Pancreas (tissue), 10 donors: ENCODE results near the gene ACSL1. TPM values are rescaled to one million over a fixed set of nuclear protein-coding genes. Genes with fewer than 3 reads are reported as not detected.

Experiments
- ATAC-seq, 4 donors: fragments of 200-7000 bp; cut with Tn5 transposase; one replicate each; pipeline versions ENCODE4 v1.8.0 to v1.9.1; 2020; ENCODE audit warnings: mild to moderate bottlenecking in 4 of 4, moderate library complexity in 4 of 4
- DNase-seq, 6 donors: peaks; one replicate each; pipeline ENCODE4 v3.0.0-alpha.2; 2020
- FAIRE-seq: peaks from 2 replicates; lab custom pipeline; 2012; peaks lifted over from hg19 to GRCh38; lab: Jason Lieb, UNC
- H3K27ac ChIP-seq, 4 donors: fragments of 200-600 bp; sonication (generic); 1 replicate in 3 of 4; 2 replicates in 1 of 4; pipeline versions ENCODE4 v1.5.0 to v1.8.0; 2020
- H3K27me3 ChIP-seq, 4 donors: fragments of 200-600 bp; one replicate each; pipeline ENCODE4 v1.8.0; 2021
- H3K36me3 ChIP-seq, 3 donors: fragments of 200-600 bp; sonication (generic) in 1 of 3; one replicate each; pipeline versions ENCODE4 v1.5.0 to v1.8.0; 2020 to 2021
- H3K4me1 ChIP-seq, 3 donors: fragments of 200-600 bp; one replicate each; pipeline ENCODE4 v1.8.0; 2021
- H3K4me3 ChIP-seq, 4 donors: fragments of 200-600 bp; sonication (generic) in 2 of 4; one replicate each; pipeline versions ENCODE4 v1.5.0 to v1.8.0; 2020 to 2021
- H3K9me3 ChIP-seq, 4 donors: fragments of 200-600 bp; one replicate each; pipeline ENCODE4 v1.8.0; 2021
- CTCF ChIP-seq, 4 donors: fragments of 200-600 bp; sonication (generic) in 3 of 4; IDR thresholded peaks; one replicate each; pipeline versions ENCODE4 v1.5.0 to v1.8.0; 2021; ENCODE audit warnings: antibody characterized with exemption in 4 of 4
- WGBS, 2 donors: extraction: QIAGEN DNeasy Blood & Tissue Kit; methylation state at CpG; one replicate each; pipeline ENCODE4 v1.1.7; 2013; 5-methylcytosine and 5-hydroxymethylcytosine counted together
- intact Hi-C, 3 donors: fragments of 100-400 bp; cut with DNase I; formaldehyde crosslinking; loops; one replicate each; pipeline versions ENCODE4 v1.11.1 to v1.14.2; 2022
- polyA plus RNA-seq, 2 donors: library from polyadenylated mRNA; stranded (reverse); fragments of 200-250 nt; gene quantifications; one replicate each; pipeline ENCODE4 v1.2.3, GENCODE V29; 2013
- total RNA-seq, 6 donors: library from RNA; stranded (reverse); fragmentation: NEBNext Ultra II Directional in 4 of 6; extraction: Animal tissue kit (Norgen Biotek cat#: 25700) in 4 of 6; gene quantifications; one replicate each; pipeline versions ENCODE4 v1.2.1 to v1.2.4, GENCODE V29; 2021 to 2023
- donor health status: healthy with polysubstance abuse.
- donor health status: DM: no; HTN: no; CAD: no; lungs with moderate emphysema.
- donor health status: DM: no; HTN: no; CAD: no.
- donor health status: control.
- donor health status: control.
- donor health status: Bipolar disorder and iron deficiency.
- donor health status: DM: yes; HTN: yes; CAD: no.
- donor health status: DM: no; HTN: no; CAD: no.
- donor health status: DM: no; HTN: no; CAD: no.
- donor health status: DM: yes; HTN: yes; CAD: no.

The ACSL1 gene
- total and polyA plus RNA-seq, 8 donors: 16.0 to 39.4 (median 20.9) TPM

GRCh38 chr4:184756399-184756798, 69.4 kb downstream of the ACSL1 start:
- TF ChIP-seq CTCF (IDR thresholded peaks at IDR 0.05): no peak
- Histone ChIP-seq H3K36me3 (peaks cover 0 to 14% (median 8%) of the 10 kb centered on the region in 3 donors), H3K27me3 (no peaks in the 10 kb centered on the region), H3K27ac (no peak overlapping the region), H3K4me1 (no peaks in the 10 kb centered on the region), H3K4me3 (no peak overlapping the region), H3K9me3 (no peaks in the 10 kb centered on the region)
- DNase-seq (no peak), FAIRE-seq (no peak), ATAC-seq (peak in 3 of 4 donors; percentile 52 to 62 (median 58))
- 86 to 87% methylated on average over 6 of the region's 6 CpGs for WGBS, 2 donors
- intact Hi-C loops: no loop called here

GRCh38 chr4:184755278-184755677, 70.5 kb downstream of the ACSL1 start:
- Histone ChIP-seq H3K4me3 (no peak overlapping the region), H3K27ac (no peak overlapping the region), H3K27me3 (no peaks in the 10 kb centered on the region), H3K9me3 (no peaks in the 10 kb centered on the region), H3K4me1 (no peaks in the 10 kb centered on the region), H3K36me3 (peaks cover 0 to 13% (median 0%) of the 10 kb centered on the region in 3 donors)
- intact Hi-C loops: no loop called here
- ATAC-seq (peak in 1 of 4 donors; percentile 17), DNase-seq (no peak), FAIRE-seq (no peak)
- 89 to 90% methylated on average over 6 of the region's 6 CpGs for WGBS, 2 donors
- no peak for TF ChIP-seq CTCF (IDR thresholded peaks at IDR 0.05)

GRCh38 chr4:184752496-184753275, 73.1 kb downstream of the ACSL1 start:
- 91 to 96% methylated on average over 9 of the region's 9 CpGs for WGBS, 2 donors
- TF ChIP-seq CTCF (IDR thresholded peaks at IDR 0.05): no peak
- H3K9me3 ChIP-seq: no peaks in the 10 kb centered on the region
- H3K4me3 ChIP-seq: no peak overlapping the region
- FAIRE-seq (no peak), DNase-seq (no peak), ATAC-seq (no peak)
- no peaks in the 10 kb centered on the region for H3K27me3 ChIP-seq
- H3K4me1 ChIP-seq: peaks cover 1 to 8% (median 2%) of the 10 kb centered on the region in 3 donors
- intact Hi-C loops: no loop called here
- H3K27ac ChIP-seq: no peak overlapping the region
- H3K36me3 ChIP-seq: peaks cover 0 to 8% (median 0%) of the 10 kb centered on the region in 3 donors

GRCh38 chr4:184751585-184751956, 74.2 kb downstream of the ACSL1 start:
- Histone ChIP-seq H3K27ac (no peak overlapping the region), H3K9me3 (no peaks in the 10 kb centered on the region), H3K27me3 (no peaks in the 10 kb centered on the region), H3K4me1 (peaks cover 9 to 18% (median 13%) of the 10 kb centered on the region in 3 donors), H3K36me3 (peaks cover 0 to 2% (median 0%) of the 10 kb centered on the region in 3 donors), H3K4me3 (no peak overlapping the region)
- intact Hi-C loops: no loop called here
- TF ChIP-seq CTCF (IDR thresholded peaks at IDR 0.05): no peak
- FAIRE-seq: no peak
- DNase-seq: no peak
- no peak for ATAC-seq
- WGBS, 2 donors: 70 to 78% methylated on average over 6 of the region's 6 CpGs
